Neural cell (in vitro differentiated cells): Measurements from ENCODE around the gene VEZF1. TPM values are rescaled to one million over a fixed set of nuclear protein-coding genes. Genes with fewer than 3 reads are reported as not detected.

Experiments
- H2AFZ ChIP-seq: fragments of 200-600, 300-800 bp; sonication (generic), shearing (Covaris generic); 2 replicates; pipeline ENCODE4 v1.6.0; 2014; ENCODE audit warnings: low read depth, mild to moderate bottlenecking, antibody characterized with exemption, low read length, moderate library complexity
- H3F3A ChIP-seq: fragments of 200-600 bp; shearing (Covaris generic); 2 replicates; pipeline ENCODE4 v1.6.1; 2016; ENCODE audit warnings: mild to moderate bottlenecking, moderate library complexity, mixed read lengths, antibody characterized with exemption, low read length; ENCODE audit not compliant: insufficient read depth, poor library complexity, severe bottlenecking
- H3K27ac ChIP-seq: fragments of 200-600, 300-800 bp; sonication (generic), shearing (Covaris generic); 2 replicates; pipeline ENCODE4 v1.5.1; 2014; ENCODE audit warnings: mild to moderate bottlenecking, low read length, moderate library complexity
- H3K27me3 ChIP-seq: fragments of 300-800, 200-600 bp; sonication (generic), shearing (Covaris generic); 2 replicates; pipeline ENCODE4 v1.6.0; 2014; ENCODE audit warnings: mild to moderate bottlenecking, low read depth, low read length, moderate library complexity; ENCODE audit not compliant: insufficient read depth
- H3K36me3 ChIP-seq: fragments of 300-800, 200-600 bp; sonication (generic), shearing (Covaris generic); 2 replicates; pipeline ENCODE4 v1.5.1; 2014; ENCODE audit warnings: mild to moderate bottlenecking, antibody characterized with exemption, low read length, moderate library complexity; ENCODE audit not compliant: insufficient read depth
- H3K4me2 ChIP-seq: fragments of 300-800, 200-600 bp; sonication (generic), shearing (Covaris generic); 2 replicates; pipeline ENCODE4 v1.6.0; 2014; ENCODE audit warnings: mild to moderate bottlenecking, low read length
- H3K4me3 ChIP-seq: fragments of 300-800, 200-600 bp; sonication (generic), shearing (Covaris generic); 2 replicates; pipeline ENCODE4 v1.5.1; 2014; ENCODE audit warnings: mild to moderate bottlenecking, low read length, moderate library complexity
- H3K79me2 ChIP-seq: fragments of 200-600 bp; shearing (Covaris generic); replicated peaks from 2 replicates; pipeline ENCODE4 v1.6.0; 2014; ENCODE audit warnings: mild to moderate bottlenecking, low read length, moderate library complexity; ENCODE audit not compliant: insufficient read depth
- H3K9ac ChIP-seq: fragments of 300-800, 200-600 bp; sonication (generic), shearing (Covaris generic); 2 replicates; pipeline ENCODE4 v1.6.1; 2016; ENCODE audit warnings: mild to moderate bottlenecking, low read length, mixed read lengths
- H3K9me2 ChIP-seq: fragments of 200-600 bp; shearing (Covaris generic); 2 replicates; pipeline ENCODE4 v1.6.1; 2016; ENCODE audit warnings: mild to moderate bottlenecking, low read length, mixed read lengths; ENCODE audit not compliant: insufficient read depth
- H3K9me3 ChIP-seq: fragments of 200-600, 300-800 bp; sonication (generic), shearing (Covaris generic); 2 replicates; pipeline ENCODE4 v1.6.1; 2016; ENCODE audit warnings: mild to moderate bottlenecking, mixed run types, low read length, moderate library complexity, mixed read lengths
- H4K20me1 ChIP-seq: fragments of 200-600 bp; shearing (Covaris generic); 2 replicates; pipeline ENCODE4 v1.6.1; 2016; ENCODE audit warnings: mild to moderate bottlenecking, mixed run types; ENCODE audit not compliant: insufficient read depth
- EP300 ChIP-seq: fragments of 450-650 bp; conservative IDR thresholded peaks from 2 replicates; pipeline ENCODE4 v1.6.1; 2014; ENCODE audit warnings: antibody characterized with exemption, mild to moderate bottlenecking, moderate library complexity; ENCODE audit not compliant: poor library complexity, severe bottlenecking
- EZH2 ChIP-seq: fragments of 200-600, 300-800 bp; shearing (Covaris generic), sonication (generic); IDR thresholded peaks from 2 replicates; pipeline ENCODE4 v1.6.1; 2014; ENCODE audit warnings: antibody characterized with exemption, low read length, borderline replicate concordance, mild to moderate bottlenecking; ENCODE audit not compliant: insufficient read depth, poor library complexity, severe bottlenecking
- MXI1 ChIP-seq: fragments of 450-650 bp; conservative IDR thresholded peaks from 2 replicates; pipeline ENCODE4 v1.6.1; 2014; ENCODE audit warnings: antibody characterized with exemption, mild to moderate bottlenecking; ENCODE audit not compliant: poor library complexity, severe bottlenecking
- POLR2AphosphoS5 ChIP-seq: IDR thresholded peaks from 2 replicates; pipeline ENCODE4 v1.6.1; 2012
- RAD21 ChIP-seq: fragments of 450-650 bp; conservative IDR thresholded peaks from 2 replicates; pipeline ENCODE4 v1.6.1; 2014; ENCODE audit warnings: antibody characterized with exemption, mild to moderate bottlenecking, moderate library complexity
- SMC3 ChIP-seq: fragments of 450-650 bp; conservative IDR thresholded peaks from 2 replicates; pipeline ENCODE4 v1.6.1; 2014; ENCODE audit warnings: antibody characterized with exemption, mild to moderate bottlenecking, moderate library complexity; ENCODE audit not compliant: poor library complexity
- TAF1 ChIP-seq: IDR thresholded peaks from 2 replicates; pipeline ENCODE4 v1.6.1; 2012; ENCODE audit warnings: low read depth
- polyA plus RNA-seq: library from polyadenylated mRNA; depleted of rRNA; stranded (reverse); fragments of >200 nt; gene quantifications from 2 replicates; pipeline ENCODE4 v1.2.3, GENCODE V29; 2014
- TF ChIP-seq, protein P1 (sequence below): IDR thresholded peaks from 2 replicates; pipeline ENCODE4 v1.6.1; 2012; ENCODE audit warnings: borderline replicate concordance
- TF ChIP-seq, protein P2 (sequence below): fragments of 450-650 bp; IDR thresholded peaks from 2 replicates; pipeline ENCODE4 v1.5.1; 2014; ENCODE audit warnings: antibody characterized with exemption, mild to moderate bottlenecking, moderate library complexity; ENCODE audit not compliant: poor library complexity, severe bottlenecking

The VEZF1 gene
- polyA plus RNA-seq, 1 donor from 2014 or later: 64.6 TPM

DNA sequence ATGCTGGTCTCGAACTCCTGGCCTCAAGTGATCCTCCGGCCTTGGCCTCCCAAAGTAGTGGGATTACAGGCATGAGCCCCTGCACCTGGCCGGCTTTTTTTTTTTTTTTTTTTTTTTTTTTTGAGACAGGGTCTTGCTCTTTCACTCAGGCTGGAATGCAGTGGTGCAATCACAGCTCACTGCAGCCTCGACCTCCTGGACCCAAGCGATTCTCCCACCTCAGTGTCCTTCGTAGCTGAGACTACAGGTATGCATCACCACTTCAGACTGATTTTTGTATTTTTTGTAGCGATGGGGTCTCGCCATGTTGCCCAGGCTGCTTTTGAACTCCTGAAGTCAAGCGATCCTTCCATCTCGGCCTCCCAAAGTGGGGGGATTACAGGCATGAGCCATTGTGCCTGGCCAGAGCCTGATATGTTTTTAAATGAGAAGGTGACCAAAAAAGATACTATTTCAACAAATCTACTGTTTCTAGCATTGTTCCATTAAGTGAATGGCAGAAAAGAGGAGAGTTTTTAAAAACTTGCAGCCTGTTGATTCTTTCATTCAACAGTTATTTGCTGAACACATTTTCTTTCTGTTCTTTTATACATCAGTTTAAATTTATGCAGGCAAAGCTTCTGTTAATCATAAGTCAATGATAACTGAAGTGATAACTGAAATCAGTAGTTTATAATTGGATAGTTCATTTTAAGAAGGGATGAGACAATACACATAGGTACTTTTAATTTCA, 22.2 kb upstream of the VEZF1 start:
- Histone ChIP-seq H3F3A (peaks cover 8% of the 10 kb centered on the region), H3K79me2 (peaks cover 16% of the 10 kb centered on the region), H3K27me3 (no peaks in the 10 kb centered on the region), H2AFZ (no peak overlapping the region), H3K36me3 (peaks cover 6% of the 10 kb centered on the region), H3K9me3 (no peaks in the 10 kb centered on the region), H4K20me1 (peaks cover 6% of the 10 kb centered on the region), H3K9ac (no peak overlapping the region), H3K4me2 (no peak overlapping the region), H3K9me2 (no peaks in the 10 kb centered on the region), H3K27ac (no peak overlapping the region), H3K4me3 (no peak overlapping the region)
- TF ChIP-seq MXI1 (no peak), SMC3 (no peak), RAD21 (no peak), POLR2AphosphoS5 (no peak), EP300 (no peak), TAF1 (no peak), EZH2 (no peak)
- TF ChIP-seq, protein P1, sequence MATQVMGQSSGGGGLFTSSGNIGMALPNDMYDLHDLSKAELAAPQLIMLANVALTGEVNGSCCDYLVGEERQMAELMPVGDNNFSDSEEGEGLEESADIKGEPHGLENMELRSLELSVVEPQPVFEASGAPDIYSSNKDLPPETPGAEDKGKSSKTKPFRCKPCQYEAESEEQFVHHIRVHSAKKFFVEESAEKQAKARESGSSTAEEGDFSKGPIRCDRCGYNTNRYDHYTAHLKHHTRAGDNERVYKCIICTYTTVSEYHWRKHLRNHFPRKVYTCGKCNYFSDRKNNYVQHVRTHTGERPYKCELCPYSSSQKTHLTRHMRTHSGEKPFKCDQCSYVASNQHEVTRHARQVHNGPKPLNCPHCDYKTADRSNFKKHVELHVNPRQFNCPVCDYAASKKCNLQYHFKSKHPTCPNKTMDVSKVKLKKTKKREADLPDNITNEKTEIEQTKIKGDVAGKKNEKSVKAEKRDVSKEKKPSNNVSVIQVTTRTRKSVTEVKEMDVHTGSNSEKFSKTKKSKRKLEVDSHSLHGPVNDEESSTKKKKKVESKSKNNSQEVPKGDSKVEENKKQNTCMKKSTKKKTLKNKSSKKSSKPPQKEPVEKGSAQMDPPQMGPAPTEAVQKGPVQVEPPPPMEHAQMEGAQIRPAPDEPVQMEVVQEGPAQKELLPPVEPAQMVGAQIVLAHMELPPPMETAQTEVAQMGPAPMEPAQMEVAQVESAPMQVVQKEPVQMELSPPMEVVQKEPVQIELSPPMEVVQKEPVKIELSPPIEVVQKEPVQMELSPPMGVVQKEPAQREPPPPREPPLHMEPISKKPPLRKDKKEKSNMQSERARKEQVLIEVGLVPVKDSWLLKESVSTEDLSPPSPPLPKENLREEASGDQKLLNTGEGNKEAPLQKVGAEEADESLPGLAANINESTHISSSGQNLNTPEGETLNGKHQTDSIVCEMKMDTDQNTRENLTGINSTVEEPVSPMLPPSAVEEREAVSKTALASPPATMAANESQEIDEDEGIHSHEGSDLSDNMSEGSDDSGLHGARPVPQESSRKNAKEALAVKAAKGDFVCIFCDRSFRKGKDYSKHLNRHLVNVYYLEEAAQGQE: no peak
- TF ChIP-seq, protein P2, sequence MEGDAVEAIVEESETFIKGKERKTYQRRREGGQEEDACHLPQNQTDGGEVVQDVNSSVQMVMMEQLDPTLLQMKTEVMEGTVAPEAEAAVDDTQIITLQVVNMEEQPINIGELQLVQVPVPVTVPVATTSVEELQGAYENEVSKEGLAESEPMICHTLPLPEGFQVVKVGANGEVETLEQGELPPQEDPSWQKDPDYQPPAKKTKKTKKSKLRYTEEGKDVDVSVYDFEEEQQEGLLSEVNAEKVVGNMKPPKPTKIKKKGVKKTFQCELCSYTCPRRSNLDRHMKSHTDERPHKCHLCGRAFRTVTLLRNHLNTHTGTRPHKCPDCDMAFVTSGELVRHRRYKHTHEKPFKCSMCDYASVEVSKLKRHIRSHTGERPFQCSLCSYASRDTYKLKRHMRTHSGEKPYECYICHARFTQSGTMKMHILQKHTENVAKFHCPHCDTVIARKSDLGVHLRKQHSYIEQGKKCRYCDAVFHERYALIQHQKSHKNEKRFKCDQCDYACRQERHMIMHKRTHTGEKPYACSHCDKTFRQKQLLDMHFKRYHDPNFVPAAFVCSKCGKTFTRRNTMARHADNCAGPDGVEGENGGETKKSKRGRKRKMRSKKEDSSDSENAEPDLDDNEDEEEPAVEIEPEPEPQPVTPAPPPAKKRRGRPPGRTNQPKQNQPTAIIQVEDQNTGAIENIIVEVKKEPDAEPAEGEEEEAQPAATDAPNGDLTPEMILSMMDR: no peak

DNA sequence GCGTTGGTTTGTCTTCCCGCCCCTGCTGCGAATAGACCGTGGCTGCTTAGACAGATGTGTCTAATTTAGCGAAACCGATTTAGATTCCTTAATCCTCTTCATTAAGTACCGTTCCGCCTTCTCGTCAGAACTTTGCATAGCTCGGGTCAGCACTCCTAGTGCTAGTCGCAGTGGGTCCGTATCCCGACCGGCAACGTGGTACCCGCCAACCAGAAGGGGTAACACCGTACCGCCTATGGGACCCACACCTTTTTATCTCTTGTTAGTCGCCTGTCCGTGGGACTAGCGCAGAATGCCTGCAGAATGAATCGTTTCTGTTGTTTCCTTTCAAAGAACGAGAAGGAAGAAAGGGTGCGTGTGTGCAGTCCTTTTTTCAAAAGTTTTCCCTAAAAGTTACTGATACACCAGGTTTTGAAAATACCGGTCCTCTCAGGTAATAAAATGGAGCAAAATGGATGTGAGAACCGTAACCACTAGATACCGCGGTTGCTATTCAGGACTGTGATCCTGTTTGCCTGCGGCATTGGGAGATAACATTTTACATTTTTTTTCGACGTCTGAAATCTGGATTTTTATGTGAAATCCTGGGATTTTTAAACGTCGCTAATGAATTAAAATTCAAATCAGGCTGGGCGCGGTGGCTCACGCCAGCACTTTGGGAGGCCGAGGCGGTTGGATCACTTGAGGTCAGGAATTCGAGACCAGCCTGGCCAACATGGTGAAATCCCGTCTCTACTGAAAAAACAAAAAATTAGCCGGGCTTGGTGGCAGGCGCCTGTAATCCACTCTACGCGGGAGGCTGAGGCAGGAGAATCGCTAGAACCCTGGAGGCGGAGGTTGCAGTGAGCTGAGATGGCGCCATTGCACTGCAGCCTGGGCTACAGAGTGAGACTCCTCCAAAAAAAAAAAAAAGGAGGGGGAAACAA, 20.0 kb upstream of the VEZF1 start:
- TF ChIP-seq EZH2 (no peak), POLR2AphosphoS5 (no peak), SMC3 (peak; percentile 46)
- Histone ChIP-seq H3K27me3 (no peaks in the 10 kb centered on the region), H3K79me2 (peaks cover 38% of the 10 kb centered on the region), H3K9ac (peak overlapping the region; percentile 100), H3K36me3 (peaks cover 6% of the 10 kb centered on the region), H3K4me2 (peak overlapping the region; percentile 75), H3K4me3 (peak overlapping the region; percentile 93), H3K9me2 (no peaks in the 10 kb centered on the region), H4K20me1 (peaks cover 6% of the 10 kb centered on the region), H2AFZ (peak overlapping the region; percentile 75), H3K27ac (peak overlapping the region; percentile 99), H3F3A (peaks cover 8% of the 10 kb centered on the region), H3K9me3 (no peaks in the 10 kb centered on the region)
